HL-60/S4 treated with phorbol 12-myristate 13-acetate at 8.2 ng/mL for 4 days and 3 days (cell line): Measurements from ENCODE around the gene ZBTB49.
"Not testable (repeated sequence)": the region's sequence is repeated elsewhere in the genome, so short reads cannot be mapped to it uniquely, and the experiment has no call there.

ENCODE experiments used
- in situ Hi-C: fragments of 300-500 bp; cut with MboI; formaldehyde crosslinking; loops from 2 replicates; pipeline ENCODE4 v1.15.0; 2022; ENCODE audit warnings: low sequenced_read_pairs

Gene ZBTB49, protein sequence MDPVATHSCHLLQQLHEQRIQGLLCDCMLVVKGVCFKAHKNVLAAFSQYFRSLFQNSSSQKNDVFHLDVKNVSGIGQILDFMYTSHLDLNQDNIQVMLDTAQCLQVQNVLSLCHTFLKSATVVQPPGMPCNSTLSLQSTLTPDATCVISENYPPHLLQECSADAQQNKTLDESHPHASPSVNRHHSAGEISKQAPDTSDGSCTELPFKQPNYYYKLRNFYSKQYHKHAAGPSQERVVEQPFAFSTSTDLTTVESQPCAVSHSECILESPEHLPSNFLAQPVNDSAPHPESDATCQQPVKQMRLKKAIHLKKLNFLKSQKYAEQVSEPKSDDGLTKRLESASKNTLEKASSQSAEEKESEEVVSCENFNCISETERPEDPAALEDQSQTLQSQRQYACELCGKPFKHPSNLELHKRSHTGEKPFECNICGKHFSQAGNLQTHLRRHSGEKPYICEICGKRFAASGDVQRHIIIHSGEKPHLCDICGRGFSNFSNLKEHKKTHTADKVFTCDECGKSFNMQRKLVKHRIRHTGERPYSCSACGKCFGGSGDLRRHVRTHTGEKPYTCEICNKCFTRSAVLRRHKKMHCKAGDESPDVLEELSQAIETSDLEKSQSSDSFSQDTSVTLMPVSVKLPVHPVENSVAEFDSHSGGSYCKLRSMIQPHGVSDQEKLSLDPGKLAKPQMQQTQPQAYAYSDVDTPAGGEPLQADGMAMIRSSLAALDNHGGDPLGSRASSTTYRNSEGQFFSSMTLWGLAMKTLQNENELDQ

GRCh38 chr4:4289941-4290850 lies at the start of gene ZBTB49, which contains the start of gene LYAR:
ZBTB49 (plus strand) TSS chr4:4290251; CDS start chr4:4299946, 9,695 bp downstream.
LYAR (minus strand) TSS chr4:4290154; CDS start chr4:4283742, 6,412 bp downstream.
- in situ Hi-C loops = no loop called here

GRCh38 chr4:4245172-4245571 lies 44.9 kb upstream of the ZBTB49 start:
- in situ Hi-C loops = no loop called here

- in situ Hi-C loops = no loop called here
Observed at GRCh38 chr4:4247696-4248028, 42.4 kb upstream of the ZBTB49 start.

DNA sequence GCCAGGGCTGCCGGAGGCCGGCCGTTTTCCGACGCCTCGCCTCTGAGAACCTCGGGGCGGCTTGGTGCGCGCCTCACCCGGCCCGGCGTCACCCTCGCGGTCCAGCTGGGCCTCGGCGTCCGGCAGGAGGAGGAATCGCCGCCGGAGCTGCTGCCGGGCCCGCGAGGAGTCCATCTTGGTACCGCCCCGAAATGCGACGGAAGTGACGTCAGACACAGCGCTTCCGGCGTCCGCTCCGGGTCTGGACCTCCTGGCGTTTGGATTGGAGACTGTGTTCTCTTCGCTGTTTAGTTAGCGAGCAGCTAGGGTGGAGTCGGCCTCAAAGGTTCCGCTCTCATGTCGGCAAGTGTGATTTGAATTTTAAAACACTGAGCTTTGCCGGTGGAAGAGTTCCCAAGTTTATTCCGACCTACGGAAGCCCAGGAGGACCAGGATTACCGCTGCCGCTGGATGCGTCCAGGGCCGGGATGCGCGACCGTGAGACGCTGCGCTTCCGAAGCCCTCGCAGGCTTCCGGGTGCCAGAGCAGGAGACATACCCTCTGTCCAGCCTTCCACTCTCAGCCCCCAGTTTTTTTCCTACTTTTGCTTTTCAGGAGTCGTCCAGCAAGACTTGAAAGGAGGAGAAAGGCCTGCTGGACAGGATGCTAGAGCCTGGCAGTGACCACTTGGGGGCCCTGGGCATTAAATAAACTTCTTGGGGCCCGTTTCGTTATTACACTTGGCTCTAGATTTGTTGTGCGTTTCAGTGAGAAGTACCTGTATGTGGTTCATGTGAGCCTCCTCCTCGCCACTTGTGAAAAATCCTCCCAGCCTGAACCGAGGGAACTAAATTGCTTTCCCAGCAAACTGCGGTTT lies 41.8 kb upstream of the ZBTB49 start, which contains the start of gene TMEM128:
TSS of gene TMEM128 (minus strand) at position 195 of the 856 bp plus-strand sequence. CDS start at position 174, 21 bp downstream.
- in situ Hi-C loops = no loop called here

DNA sequence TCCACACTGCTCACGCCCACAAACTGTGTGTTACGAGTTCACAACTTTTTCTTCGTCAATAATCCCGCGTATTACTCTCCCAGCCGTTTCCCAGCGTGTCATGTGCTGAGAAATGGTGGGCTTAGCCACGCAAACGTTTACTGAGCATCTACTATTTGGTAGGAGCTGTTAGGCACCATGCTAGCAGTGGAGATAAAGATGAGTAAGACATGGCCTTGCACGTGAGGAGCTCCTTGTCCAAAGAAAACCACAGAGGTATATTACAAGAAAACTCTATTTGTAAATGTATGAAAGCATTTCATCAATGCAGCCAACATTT lies 41.2 kb upstream of the ZBTB49 start:
- in situ Hi-C loops = no loop called here

DNA sequence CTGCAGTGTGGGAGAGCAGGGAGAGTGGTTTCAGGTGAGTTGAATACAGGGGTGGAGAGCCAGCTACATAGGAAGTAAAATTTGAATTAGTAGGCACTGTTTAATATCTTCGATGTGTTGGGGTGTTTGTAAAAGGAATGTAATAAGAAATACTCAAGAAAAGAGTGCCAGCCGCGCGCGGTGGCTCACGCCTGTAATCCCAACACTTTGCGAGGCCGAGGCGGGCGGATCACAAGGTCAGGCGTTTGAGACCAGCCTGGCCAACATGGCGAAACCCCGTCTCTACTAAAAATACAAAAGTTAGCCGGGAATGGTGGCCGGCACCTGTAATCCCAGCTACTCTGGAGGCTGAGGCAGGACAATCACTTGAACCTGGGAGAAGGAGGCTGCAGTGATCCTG lies 40.7 kb upstream of the ZBTB49 start:
- in situ Hi-C loops = not testable (repeated sequence)

DNA sequence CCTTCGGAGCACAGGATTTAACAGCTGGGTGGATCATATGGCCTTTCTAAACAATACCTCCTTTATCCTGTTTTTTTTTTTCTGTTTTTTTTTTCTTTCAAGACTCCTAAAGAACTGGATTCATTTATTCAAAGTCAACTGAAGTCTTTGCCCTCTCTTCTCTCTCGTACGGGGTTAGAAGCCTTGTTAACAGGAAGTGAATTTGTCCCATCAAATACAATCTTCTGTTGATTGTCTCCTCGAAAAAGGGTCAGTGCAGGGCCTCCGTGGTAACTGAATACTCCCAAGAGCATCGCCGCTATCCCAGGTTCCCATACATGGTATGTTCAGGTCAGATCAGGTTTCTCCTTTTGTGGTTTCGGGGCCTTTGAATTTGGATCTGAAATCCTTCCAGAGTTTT lies 40.2 kb upstream of the ZBTB49 start:
- in situ Hi-C loops = no loop called here

DNA sequence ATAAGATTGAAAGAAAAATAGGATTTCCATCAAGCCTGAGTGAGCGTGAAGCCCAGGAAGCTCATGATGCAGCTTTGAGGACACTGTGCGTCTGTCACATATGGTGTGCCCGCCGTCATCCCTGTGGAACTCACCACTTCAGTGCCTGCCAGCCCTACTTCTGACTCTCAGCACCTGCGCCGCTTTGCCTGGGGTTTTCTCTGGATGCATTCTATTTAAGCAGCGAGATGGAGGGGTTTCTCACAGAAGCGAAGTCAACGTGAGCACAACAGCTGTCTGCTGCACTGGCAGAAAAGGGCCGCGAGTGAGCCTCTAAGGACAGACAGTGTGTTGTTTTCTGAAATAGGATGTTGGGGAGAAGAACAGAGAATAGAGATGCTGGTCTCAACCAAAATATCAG lies 35.9 kb upstream of the ZBTB49 start:
- in situ Hi-C loops = no loop called here

- in situ Hi-C loops = no loop called here
Observed at GRCh38 chr4:4254666-4255065, 35.4 kb upstream of the ZBTB49 start.

DNA sequence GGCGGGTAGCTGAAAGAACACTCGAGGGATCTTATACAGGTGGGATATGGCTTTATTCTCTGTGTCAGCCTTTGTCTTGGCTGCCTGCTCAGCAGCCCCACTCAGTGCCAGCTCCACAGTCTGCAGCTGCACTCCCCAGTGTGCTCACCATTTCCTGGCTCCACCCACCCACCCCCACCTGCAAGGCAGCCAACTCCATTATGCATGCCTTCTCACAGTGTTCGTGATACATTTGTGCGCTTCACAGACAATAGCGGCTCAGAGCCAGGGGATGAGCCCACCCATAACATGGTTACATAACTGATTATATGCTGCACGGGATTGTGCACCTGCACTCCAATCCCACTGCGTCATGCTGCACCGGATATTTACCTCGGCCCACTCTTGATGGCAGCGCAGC lies 33.3 kb upstream of the ZBTB49 start:
- in situ Hi-C loops = no loop called here

- in situ Hi-C loops = not testable (repeated sequence)
Observed at GRCh38 chr4:4257705-4258104, 32.3 kb upstream of the ZBTB49 start.

- in situ Hi-C loops = loop anchor here (10.0 kb wide), 1 partner anchor 75 kb away; no protein-coding TSS in a partner anchor
Observed at GRCh38 chr4:4259484-4260100, 30.5 kb upstream of the ZBTB49 start.

DNA sequence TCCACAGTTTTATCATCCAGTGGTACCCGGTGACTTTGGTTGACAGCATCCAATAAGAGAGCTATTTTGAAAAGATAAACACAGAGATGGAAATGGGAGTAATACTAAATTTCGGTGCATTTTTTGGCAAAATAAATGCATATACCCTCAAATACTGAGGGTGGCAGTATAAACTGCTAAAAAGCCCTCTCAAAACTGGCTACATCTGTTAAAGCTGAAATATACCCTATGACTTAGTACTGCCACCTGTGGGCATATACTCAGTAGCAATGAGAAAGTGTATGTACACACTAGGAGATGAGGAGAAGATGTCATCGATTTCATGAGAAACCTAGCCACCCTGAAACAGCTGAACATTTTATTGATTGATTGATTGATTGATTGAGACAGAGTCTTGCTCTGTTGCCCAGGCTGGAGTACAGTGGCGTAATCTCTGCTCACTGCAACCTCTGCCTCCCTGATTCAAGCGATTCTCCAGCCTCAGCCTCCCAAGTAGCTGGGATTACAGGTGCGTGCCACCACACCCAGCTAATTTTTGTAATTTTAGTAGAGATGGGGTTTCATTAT lies 29.8 kb upstream of the ZBTB49 start:
- in situ Hi-C loops = loop anchor here (10.0 kb wide), 1 partner anchor 75 kb away; no protein-coding TSS in a partner anchor

DNA sequence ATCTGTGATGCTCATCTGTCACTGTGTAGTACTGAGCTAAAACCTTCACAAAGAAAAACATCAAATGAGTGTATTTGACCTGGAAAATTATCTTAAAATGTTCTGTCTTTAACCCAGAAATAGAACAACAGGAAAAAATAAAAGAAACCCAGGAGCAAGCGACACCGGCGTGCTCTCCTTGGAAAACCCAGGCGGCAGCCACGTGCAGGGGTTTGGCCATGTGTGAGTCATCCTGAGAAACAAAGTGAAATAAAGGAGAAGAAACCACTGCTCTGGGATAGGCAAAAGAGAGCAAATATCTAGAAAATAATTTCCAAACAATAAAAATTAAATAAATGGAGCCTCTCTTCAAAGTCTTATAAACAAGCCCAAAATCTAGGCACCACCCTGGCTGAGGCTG lies 22.1 kb upstream of the ZBTB49 start:
- in situ Hi-C loops = loop anchor here (10.0 kb wide), 1 partner anchor 67 kb away; no protein-coding TSS in a partner anchor

DNA sequence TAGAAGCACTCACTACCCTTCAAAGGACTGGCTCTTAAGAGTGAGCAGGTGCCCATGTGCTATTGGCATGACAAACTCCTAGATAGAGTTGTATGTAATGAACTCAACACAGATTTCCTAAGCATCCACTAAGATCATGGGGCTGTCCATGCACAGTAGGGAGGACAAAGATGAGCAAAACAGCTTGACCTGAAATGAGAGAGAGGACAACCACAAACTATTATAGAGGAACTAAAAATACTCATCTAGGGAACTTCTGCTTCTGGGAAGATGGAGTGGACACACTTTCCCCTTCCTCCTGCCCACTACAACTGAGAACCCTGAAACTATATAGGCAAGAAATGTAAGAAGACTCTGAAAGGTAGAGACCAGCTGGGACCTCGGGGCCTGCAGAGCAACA lies 21.3 kb upstream of the ZBTB49 start:
- in situ Hi-C loops = loop anchor here (10.0 kb wide), 1 partner anchor 66 kb away; no protein-coding TSS in a partner anchor

DNA sequence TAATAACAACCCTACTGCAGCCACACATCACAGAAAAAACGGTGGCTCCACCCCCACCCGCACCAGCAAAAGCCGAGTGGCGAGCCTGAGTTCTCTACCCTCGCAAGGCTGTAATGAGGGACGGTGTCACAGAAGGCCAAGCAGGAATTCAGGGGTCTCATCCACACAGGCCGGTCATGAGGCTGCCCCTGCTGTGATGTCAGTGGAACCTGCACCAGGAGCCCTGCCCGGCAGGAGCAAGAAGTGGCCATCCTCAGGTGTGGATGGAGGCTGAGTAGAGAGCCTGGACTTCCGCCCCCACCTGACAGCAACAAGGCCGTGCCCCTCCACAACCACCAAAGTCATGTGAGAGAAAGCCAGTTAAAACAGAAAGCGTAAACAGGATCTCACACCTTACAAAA lies 20.7 kb upstream of the ZBTB49 start:
- in situ Hi-C loops = loop anchor here (10.0 kb wide), 1 partner anchor 65 kb away; no protein-coding TSS in a partner anchor

GRCh38 chr4:4269856-4270255 lies 20.2 kb upstream of the ZBTB49 start:
- in situ Hi-C loops = loop anchor here (10.0 kb wide), 1 partner anchor 65 kb away; no protein-coding TSS in a partner anchor

- in situ Hi-C loops = no loop called here
Observed at GRCh38 chr4:4270529-4270928, 19.5 kb upstream of the ZBTB49 start.

GRCh38 chr4:4271912-4272311 lies 18.1 kb upstream of the ZBTB49 start:
- in situ Hi-C loops = no loop called here
